Measurements from ENCODE around the gene FFAR3.
"Not testable (repeated sequence)": the region's sequence is repeated elsewhere in the genome, so short reads cannot be mapped to it uniquely, and the experiment has no call there.

Gene FFAR3

DNA sequence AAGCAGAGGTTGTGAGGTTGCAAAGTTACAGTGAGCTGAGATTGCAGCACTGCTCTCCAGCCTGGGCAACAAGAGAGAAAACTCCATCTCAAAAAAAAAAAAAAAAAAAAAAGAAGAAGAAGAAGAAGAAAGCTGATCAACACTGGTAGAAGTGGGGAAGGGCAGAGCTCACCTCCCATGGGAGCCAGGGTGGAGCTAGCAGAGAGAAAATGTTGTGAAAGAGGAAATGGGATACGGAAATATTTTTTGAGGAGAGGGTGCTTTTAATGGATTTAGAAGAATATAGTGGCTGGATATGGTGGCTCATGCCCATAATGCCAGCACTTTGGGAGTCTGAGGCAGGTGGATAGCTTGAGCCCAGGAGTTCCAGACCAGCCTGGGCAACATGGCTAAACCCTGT is 19.4 kb downstream of the FFAR3 start:
- DNase-seq (ENCODE audit: low spot score) = no peak

DNA sequence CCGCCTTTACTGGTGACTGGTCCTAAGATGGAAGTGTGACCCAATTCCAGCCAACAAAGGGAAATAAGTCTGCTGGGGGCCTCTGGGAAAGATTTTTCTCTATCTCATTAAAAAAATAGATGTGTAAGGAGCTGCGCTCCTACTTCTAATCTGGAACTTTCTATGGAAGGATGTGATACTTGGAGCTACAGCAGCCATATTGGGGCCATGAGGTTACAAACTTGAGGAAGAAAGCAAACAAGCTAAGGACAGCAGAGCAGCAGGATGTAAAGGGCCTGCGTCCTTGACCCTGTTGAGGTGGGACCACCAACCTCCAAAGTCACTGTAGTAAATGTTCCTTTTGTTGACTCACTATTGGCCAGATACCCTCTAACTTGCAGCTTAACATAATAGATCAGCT is 20.1 kb downstream of the FFAR3 start:
- DNase-seq (ENCODE audit: low spot score) = no peak

- not testable (repeated sequence) for DNase-seq (ENCODE audit: low spot score)
Measured at GRCh38 chr19:35379545-35379944, 21.3 kb downstream of the FFAR3 start.

DNA sequence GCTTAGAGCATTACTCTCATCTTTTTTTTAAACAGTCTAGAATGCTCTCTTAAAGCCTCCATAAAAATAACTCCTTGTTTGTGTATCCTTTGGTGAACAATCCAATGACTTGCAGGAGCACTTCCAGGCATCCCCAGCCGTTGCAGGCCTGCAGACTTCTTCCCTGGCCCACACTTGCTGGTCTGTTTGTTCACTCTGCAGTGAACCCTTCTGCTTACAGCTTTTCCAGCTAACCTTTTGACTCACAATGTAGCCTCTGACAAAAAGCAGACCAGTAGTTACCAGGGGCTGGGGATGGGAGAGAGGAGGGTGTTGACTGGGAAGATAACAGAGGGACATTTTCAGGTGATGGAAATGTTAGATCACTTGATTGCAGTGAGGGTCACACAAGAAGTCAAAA is 21.7 kb downstream of the FFAR3 start:
- no peak for DNase-seq (ENCODE audit: low spot score)

DNA sequence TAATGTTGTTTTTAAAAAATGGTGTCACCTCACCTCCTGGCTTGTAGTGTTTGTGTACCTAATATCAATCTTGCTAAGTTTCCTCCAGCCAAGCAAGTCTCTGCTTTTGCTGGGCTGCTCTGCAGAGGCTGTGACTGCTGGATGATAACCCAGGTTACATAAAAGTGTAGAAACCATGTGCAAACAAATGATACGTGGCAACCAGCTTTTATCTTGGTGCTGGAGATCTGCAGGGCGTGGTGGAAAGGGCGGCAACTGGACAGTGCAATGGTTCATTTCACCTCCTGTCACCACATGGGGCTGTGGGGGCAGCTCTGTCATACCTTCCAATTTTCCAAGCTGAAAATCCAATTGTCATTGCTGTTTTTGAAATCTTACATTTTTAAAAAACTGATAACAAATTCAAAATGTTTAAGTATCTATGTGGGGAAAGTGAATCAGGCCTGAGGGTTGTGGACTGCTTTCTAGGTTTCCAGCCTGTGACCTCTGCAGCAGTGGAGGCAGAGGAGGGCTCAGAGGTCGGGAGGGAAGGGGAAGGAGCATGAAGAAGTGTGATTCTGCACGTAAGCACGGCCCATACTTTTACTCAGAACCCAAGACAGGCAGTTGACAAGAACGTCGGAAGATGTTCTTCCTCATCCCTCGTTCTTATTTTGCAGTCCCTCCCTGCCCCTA is 22.3 kb downstream of the FFAR3 start:
- DNase-seq (ENCODE audit: low spot score) = no peak

DNA sequence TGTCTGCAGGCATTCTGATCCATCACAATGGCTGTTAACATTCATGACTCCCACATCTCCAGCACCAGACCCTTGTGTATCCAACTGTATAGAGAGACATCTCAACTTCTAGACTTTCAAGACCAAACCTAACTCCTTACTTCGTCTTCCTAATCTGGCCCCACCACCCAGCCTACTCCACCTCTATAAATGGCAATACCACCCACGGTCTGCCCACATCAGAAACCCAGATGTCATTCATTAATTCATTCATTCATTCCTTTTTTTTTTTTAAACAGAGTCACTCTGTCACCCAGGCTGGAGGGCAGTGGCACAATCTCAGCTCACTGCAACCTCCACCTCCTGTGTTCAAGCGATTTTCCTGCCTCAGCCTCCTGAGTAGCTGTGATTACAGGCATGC is 23.1 kb downstream of the FFAR3 start:
- no peak for DNase-seq (ENCODE audit: low spot score)

DNA sequence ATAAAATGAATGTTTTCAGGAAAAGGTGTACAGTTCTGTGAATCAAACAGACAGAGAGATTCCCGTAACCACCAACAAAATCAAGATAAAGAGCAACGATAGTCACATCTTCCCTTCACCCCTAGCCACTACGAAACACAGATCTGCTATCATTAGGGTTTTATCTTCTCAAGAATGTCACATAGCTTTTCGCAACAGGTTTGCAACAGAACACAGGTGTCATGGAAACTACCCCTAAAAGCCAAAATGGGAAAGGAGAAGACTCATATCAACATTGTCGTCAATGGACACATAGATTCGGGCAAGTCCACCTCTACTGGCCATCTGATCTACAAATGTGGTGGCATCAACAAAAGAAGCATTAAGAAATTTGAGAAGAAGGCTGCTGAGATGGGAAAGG is 23.7 kb downstream of the FFAR3 start:
- DNase-seq (ENCODE audit: low spot score) = no peak

DNA sequence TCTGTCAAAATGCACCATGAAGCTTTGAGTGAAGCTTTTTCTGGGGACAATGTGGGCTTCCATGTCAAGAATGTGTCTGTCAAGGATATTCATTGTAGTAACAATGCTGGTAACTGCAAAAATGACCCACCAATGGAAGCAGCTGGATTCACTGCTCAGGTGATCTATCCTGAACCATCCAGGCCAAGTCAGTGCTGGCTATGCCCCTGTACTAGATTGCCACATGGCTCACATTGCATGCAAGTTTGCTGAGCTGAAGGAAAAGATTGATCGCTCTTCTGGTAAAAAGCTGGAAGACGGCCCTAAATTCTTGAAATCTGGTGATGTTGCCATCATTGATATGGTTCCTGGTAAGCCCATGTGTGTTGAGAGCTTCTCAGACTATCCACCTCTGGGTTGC is 25.3 kb downstream of the FFAR3 start:
- no peak for DNase-seq (ENCODE audit: low spot score)

DNA sequence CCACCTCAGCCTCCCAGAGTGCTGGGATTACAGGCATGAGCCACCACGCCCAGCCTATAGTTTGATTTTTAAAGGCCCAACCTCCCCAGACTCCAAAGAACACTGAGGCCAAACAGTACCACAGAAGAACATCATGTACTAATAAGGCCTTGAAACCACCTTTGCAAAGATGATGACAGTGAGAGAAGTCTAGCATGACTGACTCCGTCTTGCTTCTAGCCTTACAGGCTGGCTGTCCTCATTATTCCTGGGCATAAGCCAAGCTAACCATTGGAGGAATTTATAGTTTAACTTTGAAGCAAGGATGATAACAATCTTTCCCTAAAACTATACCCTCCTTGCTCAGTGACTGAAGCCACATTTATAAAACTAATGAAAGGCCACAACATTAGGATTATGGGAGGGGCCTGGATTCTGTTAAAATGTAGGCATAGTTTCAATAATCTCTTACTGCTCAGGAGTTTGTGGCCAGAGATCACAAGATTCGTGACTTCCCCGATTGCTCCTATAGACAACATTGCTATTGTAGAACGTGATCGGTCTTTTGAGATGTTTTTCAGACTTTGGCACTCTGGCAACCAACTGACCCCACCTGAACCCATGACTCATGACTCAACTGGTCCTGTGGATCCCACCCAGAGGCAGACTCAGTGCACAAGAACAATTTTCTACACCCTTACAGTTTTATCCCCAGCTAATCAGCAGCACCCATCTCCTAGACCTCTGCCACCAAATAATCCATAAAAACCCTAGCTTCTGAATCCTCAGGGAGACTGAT is 30.2 kb downstream of the FFAR3 start:
- DNase-seq (ENCODE audit: low spot score) = no peak

DNA sequence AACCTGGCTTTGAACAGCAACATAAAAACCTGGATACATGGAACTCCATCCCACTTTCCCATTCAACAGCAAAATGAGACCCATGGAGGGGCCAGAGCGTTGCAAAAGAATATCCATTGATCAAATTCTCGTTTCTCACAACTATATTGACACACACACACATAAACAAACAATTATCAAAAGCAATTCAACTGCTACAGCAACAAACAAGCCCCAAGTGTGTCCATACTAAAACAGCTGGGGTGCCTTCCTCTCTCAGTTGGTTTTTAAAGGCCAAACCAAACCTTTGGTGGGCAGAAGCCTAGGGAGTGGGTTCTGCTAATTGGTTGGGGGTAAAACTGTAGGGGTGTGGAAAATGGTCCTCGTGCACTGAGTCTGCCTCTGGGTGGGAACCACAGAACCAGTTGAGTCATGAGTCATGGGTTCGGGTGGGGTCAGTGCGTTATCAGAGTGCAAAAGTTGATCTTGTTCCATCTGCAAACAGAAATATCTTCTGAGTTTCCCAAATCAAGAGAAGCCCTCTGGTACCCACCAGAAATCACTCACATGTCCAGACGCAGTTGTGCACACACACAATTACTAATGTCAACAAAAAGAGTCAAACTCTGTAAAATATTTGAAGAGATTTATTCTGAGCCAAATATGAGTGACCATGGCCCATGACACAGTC is 31.1 kb downstream of the FFAR3 start:
- DNase-seq (ENCODE audit: low spot score) = no peak

GRCh38 chr19:35392742-35393715 is 34.8 kb downstream of the FFAR3 start:
- DNase-seq (ENCODE audit: low spot score) = no peak

DNA sequence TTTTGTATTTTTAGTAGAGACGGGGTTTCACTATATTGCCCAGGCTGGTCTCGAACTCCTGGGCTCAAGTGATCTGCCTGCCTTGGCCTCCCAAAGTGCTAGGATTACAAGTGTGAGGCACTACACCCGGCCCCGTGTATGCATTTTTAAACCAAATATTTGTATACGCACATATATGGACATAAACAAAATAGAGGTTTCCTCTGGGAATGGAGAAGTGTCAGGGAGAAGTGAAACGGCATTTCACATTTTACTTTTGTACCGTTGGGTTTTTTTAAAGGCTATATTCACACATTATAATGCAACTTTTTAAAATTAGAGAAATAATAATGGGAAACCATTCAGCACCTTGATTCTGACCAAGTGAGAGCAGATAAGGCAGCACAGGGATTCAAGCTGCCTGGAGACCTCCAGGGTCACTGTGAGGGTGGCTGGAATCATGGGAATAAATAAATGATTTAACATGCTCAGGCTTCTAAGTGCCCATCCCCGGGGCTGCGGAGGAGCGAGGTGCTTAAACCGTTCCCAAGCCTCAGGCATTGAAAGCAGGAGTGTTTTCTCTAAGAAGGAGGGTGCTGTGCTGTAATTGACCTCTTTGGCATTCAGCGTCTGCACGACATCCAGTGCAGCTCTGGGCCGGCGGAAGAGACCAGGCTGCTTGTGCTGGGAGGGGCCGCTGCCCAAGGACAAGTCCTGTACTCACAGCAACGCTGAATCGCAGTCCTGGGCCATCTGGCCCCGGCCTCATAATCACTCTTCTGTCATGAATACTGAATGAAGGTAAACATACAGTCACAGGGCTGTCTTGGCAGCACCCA is 37.3 kb downstream of the FFAR3 start:
- no peak for DNase-seq (ENCODE audit: low spot score)

DNA sequence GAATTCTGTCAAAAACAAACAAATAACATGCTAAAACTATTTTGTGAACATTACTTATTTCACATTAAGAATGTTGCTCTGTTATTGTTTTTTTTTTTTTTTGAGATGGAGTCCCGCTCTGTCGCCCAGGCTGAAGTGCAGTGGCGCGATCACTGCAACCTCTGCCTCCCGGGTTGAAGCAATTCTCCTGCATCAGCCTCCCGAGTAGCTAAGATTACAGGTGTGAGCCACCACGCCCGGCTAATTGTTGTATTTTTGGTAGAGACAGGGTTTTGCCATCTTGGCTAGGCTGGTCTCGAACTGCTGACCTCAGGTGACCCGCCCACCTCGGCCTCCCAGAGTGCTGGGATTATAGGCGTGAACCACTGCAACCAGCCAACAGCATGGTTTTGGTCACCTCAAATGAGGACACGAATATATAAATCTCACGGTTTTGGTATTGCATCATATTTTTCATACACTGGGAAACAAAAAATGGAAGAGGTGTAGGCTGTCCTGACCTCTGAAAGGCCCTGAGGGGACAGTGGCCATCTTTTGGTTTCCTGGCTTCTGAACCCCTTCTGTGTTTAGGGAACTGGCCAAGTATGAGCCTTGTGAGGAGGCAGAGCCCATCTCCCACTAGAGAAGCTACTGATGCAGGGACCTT is 38.1 kb downstream of the FFAR3 start:
- no peak for DNase-seq (ENCODE audit: low spot score)

DNA sequence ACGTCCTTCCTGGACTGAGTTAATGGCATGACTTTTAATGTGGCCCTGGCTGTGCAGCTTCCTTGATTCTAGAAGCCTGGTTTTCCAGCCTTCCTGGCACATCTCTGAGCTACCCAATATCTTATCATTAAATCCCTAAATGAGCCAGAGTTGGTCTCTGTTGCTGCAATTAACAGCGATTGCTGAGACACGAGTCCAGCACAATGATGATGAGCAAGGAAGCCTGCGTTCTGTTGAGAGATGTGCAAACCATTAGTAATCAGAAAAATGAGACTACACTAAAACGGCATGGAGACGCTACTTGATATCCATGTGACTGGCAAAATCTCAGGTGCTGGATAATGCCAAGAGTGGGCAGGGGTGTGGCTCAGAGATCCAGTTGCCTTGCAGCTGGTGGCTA is 38.8 kb downstream of the FFAR3 start:
- no peak for DNase-seq (ENCODE audit: low spot score)

DNA sequence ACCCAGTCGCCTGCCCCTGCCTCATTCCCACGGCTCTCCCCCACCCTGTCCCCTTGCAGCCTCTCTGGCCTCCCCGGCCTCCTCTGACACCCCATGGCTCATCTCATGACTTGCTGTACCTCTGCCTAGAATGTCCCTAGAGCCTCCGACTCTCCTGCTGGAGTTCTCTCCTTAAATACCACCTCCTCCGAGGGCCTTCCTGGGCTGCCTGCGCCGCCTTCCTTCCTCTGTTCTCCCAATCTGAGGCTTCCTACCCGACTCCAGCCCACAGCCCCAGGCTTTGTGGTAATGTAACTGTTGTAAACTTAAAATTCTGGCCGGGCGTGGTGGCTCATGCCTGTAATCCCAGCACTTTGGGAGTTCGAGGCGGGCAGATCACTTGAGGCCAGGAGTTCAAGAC is 40.3 kb downstream of the FFAR3 start:
- DNase-seq (ENCODE audit: low spot score) = no peak

DNA sequence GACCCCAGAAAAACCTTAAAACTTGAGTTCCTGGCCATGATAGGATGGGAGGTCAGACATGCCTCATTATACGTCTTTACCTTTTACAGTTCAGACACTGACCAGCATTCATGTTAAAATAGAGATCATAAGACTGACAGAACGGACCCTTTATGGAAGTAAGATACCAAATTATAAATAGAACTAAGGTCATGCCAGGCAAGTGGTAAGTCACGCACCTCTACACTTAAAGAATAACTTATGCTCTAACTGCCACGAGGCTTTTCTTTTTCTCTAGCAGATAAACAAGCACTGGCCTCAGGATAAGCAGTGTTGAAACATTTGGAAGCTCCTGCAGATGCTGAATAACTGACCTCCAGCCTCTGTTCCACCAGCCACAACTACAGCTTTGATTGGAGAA is 41.0 kb downstream of the FFAR3 start:
- no peak for DNase-seq (ENCODE audit: low spot score)

DNA sequence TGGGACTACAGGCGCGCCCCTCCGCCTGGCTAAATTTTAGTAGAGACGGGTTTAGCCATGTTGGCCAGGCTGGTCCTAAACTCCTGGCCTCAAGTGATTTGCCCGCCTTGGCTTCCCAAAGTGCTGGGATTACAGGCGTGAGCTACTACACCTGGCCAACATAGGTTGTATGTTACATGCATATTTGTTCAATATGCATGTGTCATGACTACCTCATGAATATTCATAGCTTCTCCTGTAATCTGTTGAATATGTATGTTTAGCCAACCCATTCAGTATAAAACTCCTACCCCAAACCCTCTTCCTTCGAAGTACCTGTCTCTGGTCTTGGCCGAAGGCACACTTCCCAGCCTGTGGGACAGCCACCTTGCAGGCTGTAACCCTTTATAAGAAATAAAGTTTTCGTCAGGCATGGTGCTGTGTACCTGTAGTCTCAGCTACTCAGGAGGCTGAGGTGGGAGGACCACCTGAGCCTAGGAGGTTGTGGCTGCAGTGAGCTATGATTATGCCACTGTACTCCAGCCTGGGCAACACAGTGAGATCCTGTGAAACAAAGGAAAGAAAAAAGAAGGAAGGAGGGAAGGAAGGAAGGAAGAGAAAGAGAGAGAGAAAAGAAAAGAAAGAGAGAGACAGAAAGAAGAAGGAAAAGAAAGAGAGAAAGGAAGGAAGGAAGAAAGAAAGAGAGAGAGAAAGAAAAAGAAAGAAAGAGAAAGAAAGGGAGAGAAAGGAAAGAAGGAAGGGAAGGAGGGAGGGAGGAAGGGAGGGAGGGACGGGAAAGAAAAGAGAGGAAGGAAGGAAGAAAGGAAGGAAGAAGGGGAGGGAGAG is 41.9 kb downstream of the FFAR3 start:
- DNase-seq (ENCODE audit: low spot score) = no peak

- no peak for DNase-seq (ENCODE audit: low spot score)
Measured at GRCh38 chr19:35400773-35401100, 42.5 kb downstream of the FFAR3 start.

DNA sequence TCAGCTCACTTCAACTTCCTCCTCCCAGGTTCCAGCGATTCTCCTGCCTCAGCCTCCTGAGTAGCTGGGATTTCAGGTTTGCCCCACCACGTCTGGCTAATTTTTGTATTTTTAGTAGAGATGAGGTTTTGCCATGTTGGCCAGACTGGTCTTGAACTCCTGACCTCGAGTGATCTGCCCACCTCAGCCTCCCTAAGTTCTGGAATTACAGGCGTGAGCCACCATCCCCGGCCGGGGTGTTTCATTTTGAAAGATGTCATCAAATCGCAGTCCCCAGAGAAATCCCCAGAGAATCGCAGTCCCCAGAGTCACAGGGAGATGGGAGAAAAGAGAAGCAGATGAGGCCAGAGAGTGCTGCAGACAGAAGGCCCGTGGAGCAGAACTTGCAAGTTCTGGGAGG is 43.2 kb downstream of the FFAR3 start:
- not testable (repeated sequence) for DNase-seq (ENCODE audit: low spot score)
